HG02642 (cell line): ENCODE measurements around the gene RAPH1.
A peak's percentile ranks its signal among the peaks of the same experiment; 100 is the strongest.
"Not testable (repeated sequence)": the region's sequence is repeated elsewhere in the genome, so short reads cannot be mapped to it uniquely, and the experiment has no call there.

Source experiments
- ATAC-seq: cut with Tn5 transposase; IDR thresholded peaks from one replicate; pipeline ENCODE4 v1.9.1; 2021; ENCODE audit warnings: mild to moderate bottlenecking; ENCODE audit not compliant: unreplicated experiment, poor library complexity

Gene RAPH1

GRCh38 chr2:203547356-203547755 is 12.3 kb upstream of the RAPH1 start:
- ATAC-seq: no peak

GRCh38 chr2:203544402-203544801 is 9.3 kb upstream of the RAPH1 start:
- ATAC-seq: no peak

DNA sequence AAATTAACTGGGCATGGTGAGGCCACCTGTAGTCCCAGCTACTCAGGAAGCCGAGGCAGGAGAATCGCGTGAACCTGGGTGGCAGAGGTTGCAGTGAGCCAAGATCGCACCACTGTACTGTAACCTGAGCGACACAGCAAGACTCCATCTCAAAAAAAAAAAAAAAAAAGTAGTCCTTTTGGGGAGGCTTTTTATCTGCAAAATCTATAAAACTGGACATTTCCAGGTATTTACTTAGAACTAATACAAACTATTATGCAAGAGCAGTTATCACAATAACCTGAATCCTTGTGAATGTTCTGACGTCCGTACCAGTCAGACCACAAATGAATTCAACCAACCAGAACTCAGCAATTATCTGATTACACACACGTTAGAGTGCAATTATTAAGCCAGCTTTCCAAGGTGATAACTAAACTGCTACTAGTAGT is 8.8 kb upstream of the RAPH1 start:
- no peak for ATAC-seq

DNA sequence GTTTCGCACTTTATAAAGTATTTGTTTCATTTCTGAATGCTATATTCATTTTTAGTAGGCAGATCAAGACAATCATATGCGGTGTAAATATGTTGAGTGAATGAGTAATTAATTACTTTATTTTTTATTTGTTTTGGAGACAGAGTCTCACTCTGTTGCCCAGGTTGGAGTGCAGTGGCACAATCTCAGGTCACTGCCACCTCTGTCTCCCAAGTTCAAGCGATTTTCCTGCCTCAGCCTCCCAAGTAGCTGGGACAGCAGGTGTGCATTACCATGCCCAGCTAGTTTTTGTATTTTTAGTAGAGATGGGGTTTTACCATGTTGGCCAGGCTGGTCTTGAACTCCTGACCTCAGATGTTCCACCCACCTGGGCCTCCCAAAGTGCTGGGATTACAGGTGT is 5.5 kb upstream of the RAPH1 start:
- ATAC-seq: not testable (repeated sequence)

DNA sequence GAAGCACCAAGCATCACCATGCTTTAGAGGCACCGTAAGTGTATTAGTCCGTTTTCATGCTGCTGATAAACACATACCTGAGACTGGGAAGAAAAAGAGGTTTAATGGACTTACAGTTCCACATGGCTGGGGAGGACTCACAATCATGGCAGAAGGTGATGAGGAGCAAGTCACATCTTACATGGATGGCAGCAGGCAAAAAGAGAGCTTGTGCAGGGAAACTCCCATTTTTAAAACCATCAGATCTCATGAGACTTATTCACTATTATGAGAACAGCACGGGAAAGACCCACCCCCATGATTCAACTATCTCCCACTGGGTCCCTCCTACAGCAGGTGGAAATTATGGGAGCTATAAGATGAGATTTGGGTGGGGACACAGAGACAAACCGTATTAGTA is 3.1 kb upstream of the RAPH1 start:
- ATAC-seq: not testable (repeated sequence)

DNA sequence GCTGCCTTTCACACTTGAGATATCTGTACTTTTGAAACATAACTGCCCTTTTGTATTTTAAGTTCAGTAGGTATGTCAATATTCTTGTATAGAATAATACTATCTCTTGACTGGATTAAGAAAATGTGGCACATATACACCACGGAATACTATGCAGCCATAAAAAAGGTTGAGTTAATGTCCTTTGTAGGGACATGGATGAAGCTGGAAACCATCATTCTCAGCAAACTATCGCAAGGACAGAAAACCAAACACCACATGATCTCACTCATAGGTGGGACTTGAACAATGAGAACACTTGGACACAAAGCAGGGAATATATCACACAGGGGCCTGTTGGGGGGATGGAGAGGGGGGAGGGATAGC is 1.5 kb upstream of the RAPH1 start:
- ATAC-seq: not testable (repeated sequence)

DNA sequence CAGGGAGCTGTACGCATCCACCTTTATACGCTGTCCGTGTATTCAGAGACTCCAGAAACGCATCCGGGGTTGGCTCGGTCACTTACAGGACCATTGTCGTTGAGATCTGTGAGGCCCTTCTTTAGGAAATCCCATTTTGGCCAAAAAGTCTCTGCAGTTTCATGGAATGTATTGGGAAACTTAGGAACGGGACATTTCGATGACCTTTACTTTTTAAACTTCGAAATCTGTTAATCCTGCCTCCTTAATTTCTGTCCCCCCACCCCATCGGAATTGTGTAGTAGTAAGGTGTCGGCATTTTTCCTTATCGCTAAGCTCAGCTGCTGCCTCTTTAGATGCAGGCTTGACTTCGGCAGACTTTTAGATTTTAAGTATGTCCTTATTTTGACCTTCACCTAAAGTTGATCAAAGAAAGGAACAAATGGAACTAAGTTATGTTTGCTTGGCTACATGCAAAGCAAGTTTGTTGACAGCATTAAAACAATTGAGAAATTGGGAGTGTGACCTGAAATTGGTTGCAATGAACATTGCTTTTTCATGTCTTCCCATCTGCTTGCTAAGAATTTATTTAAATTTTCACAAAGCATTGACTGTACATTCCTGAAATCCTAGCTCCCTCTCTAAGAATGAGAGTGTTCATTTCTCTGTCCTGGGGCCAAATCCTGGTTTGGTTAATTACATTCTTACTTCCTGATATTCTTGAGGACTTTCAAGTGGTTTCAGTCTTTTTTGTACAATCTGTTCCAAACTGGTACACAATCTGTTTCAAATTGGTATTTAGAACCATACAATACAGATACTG is 884 bp upstream of the RAPH1 start:
- ATAC-seq: no peak

GRCh38 chr2:203534621-203535077 is 452 bp downstream of the RAPH1 start:
- peak; percentile 38 for ATAC-seq

GRCh38 chr2:203533676-203534591 is 1.2 kb downstream of the RAPH1 start:
- no peak for ATAC-seq

- no peak for ATAC-seq
Measured at GRCh38 chr2:203532957-203533658, 2.0 kb downstream of the RAPH1 start.

GRCh38 chr2:203527719-203528118 is 7.4 kb downstream of the RAPH1 start:
- no peak for ATAC-seq

- ATAC-seq: not testable (repeated sequence)
Measured at GRCh38 chr2:203513268-203513667, 21.8 kb downstream of the RAPH1 start.

- ATAC-seq: no peak
Measured at GRCh38 chr2:203510941-203511305, 24.2 kb downstream of the RAPH1 start.

- ATAC-seq: no peak
Measured at GRCh38 chr2:203510256-203510940, 24.7 kb downstream of the RAPH1 start.

DNA sequence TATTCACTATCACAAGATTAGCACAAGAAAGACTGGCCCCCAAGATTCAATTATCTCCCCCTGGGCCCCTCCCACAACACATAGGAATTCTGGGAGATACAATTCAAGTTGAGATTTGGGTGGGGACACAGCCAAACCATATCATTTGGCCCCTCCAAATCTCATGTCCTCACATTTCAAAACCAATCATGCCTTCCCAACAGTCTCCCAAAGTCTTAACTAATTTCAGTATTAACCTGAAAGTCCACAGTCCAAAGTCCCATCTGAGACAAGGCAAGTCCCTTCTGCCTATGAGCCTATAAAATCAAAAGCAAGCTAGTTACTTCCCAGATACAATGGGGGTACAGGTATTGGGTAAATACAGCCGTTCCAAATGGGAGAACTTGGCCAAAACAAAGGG is 31.6 kb downstream of the RAPH1 start:
- ATAC-seq: not testable (repeated sequence)

DNA sequence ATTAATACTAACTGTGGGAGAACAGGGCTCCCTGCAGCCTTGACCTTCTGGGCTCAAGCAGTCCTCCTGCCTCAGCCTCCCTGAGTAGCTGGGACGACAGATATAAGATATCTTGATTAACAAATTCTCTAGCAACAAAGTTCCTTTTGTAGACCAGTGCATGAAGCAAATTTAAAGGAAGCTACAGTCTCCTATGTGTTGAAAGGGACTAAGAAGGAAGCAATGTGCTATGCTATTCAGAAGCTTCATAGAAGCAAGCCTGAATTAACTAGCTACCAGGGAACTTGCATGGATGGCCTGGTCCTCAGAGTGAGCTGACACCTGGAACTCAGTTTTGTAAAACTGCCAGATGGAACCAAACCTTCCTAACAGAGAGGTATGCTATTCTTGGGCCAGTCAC is 33.2 kb downstream of the RAPH1 start:
- ATAC-seq: no peak

GRCh38 chr2:203500951-203501350 is 34.1 kb downstream of the RAPH1 start:
- ATAC-seq: no peak

DNA sequence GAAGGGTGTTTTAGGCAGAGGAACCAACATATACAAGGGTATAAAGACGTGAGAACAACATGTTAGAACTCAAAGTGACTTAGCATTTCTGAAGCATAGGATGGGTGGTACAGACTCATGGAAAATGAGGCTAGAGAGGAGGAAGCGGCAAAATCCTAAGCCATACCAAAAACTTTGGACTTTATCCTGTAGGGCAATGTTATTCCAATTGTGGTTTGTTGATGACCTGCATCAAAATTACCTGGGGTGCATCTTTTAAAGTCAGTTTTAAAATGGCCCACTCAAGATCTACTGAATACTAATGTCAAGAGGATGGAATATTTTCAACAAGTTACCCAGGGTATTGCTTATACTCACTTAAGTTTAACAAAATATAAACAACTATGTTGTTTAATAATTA is 34.8 kb downstream of the RAPH1 start:
- no peak for ATAC-seq

DNA sequence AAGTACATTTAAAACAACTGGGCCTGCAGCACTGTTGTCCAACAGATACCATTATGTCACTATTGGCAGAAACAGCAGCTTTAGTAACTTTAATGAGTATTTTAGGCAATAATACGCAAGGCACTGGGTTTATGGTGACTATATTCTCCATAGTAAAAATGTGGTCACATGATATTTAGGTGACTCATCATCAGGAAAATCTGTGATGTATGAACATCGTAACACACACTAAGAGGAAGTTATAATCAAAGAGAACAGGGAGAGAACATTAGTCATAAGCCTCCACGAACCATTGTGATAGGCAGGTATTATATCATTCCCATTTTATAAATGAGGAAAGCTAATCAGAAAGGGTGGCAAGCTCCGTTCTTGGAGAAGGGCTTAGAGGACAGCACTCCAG is 36.9 kb downstream of the RAPH1 start:
- no peak for ATAC-seq

DNA sequence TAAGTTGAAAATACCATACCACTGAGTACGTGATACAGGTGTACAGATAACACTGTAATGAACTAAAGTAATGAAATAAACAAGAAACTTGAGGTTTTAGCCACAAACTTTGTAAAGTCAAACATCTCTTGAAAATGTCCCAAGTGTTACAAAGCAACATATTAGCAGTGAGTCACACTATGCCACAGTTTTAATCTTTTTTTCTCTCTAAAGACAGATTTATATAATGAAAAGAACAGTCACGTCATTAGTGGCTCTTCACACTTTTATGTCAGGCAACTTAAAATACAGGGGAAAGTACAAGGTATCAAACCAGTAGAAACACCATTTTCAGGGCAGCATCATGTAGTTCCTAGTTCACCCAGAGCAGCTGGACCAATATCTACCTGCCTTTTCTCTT is 42.1 kb downstream of the RAPH1 start:
- ATAC-seq: no peak
